GM23338 (cell line): ENCODE measurements around the gene SH3RF2. TPM values are rescaled to one million over a fixed set of nuclear protein-coding genes. Genes with fewer than 3 reads are reported as not detected.
A peak's percentile ranks its signal among the peaks of the same experiment; 100 is the strongest.

ENCODE experiments used
- ATAC-seq: fragments of 200-7000 bp; cut with Tn5 transposase; 3 replicates; pipeline ENCODE4 v1.9.1; 2020
- DNase-seq: peaks from one replicate; pipeline ENCODE4 v3.0.0-alpha.2; 2015; ENCODE audit warnings: low spot score
- H2AFZ ChIP-seq: fragments of 200-600 bp; sonication (generic); 2 replicates; pipeline ENCODE4 v1.8.0; 2016; ENCODE audit warnings: antibody characterized with exemption, mild to moderate bottlenecking, moderate library complexity
- H3F3A ChIP-seq: fragments of 200-600 bp; sonication (generic); replicated peaks from 2 replicates; pipeline ENCODE4 v1.8.0; 2017; ENCODE audit warnings: antibody characterized with exemption, mixed run types, low read depth
- H3K27ac ChIP-seq: fragments of 200-600 bp; sonication (generic); 2 replicates; pipeline ENCODE4 v1.6.1; 2016; ENCODE audit warnings: low read depth
- H3K27me3 ChIP-seq: fragments of 200-600 bp; sonication (generic); 2 replicates; pipeline ENCODE4 v1.8.0; 2016; ENCODE audit warnings: mild to moderate bottlenecking, mixed run types, moderate library complexity; ENCODE audit not compliant: insufficient read depth
- H3K36me3 ChIP-seq: fragments of 200-600 bp; sonication (generic); 2 replicates; pipeline ENCODE4 v1.8.0; 2016; ENCODE audit warnings: mild to moderate bottlenecking; ENCODE audit not compliant: insufficient read depth
- H3K4me1 ChIP-seq: fragments of 200-600 bp; sonication (generic); 2 replicates; pipeline ENCODE4 v1.8.0; 2016; ENCODE audit warnings: mild to moderate bottlenecking, moderate library complexity; ENCODE audit not compliant: insufficient read depth
- H3K4me2 ChIP-seq: fragments of 200-600 bp; sonication (generic); 2 replicates; pipeline ENCODE4 v1.7.1; 2017; ENCODE audit warnings: mixed run types
- H3K4me3 ChIP-seq: fragments of 200-600 bp; sonication (generic); 2 replicates; pipeline ENCODE4 v1.6.1; 2016; ENCODE audit warnings: mixed run types
- H3K79me2 ChIP-seq: fragments of 200-600 bp; sonication (generic); replicated peaks from 2 replicates; pipeline ENCODE4 v1.8.0; 2017; ENCODE audit warnings: mild to moderate bottlenecking; ENCODE audit not compliant: insufficient read depth
- H3K9me2 ChIP-seq: fragments of 200-600 bp; sonication (generic); 2 replicates; pipeline ENCODE4 v1.8.0; 2017; ENCODE audit not compliant: insufficient read depth
- H4K20me1 ChIP-seq: fragments of 200-600 bp; sonication (generic); replicated peaks from 2 replicates; pipeline ENCODE4 v1.8.0; 2017; ENCODE audit warnings: mild to moderate bottlenecking; ENCODE audit not compliant: insufficient read depth
- H3K27ac Mint-ChIP-seq: 2 replicates; pipeline ENCODE4 v1.8.0; 2020; ENCODE audit warnings: inconsistent platforms, mild to moderate bottlenecking, moderate library complexity, mixed read lengths
- H3K27me3 Mint-ChIP-seq: 3 replicates; pipeline ENCODE4 v1.8.0; 2022; ENCODE audit warnings: low read depth, mild to moderate bottlenecking, moderate library complexity, mixed read lengths, inconsistent platforms; ENCODE audit not compliant: insufficient read depth, poor library complexity
- H3K36me3 Mint-ChIP-seq: 3 replicates; pipeline ENCODE4 v1.8.0; 2021; ENCODE audit warnings: low read depth, mild to moderate bottlenecking, inconsistent platforms, moderate library complexity, mixed read lengths
- H3K4me1 Mint-ChIP-seq: 3 replicates; pipeline ENCODE4 v1.8.0; 2020; ENCODE audit warnings: mild to moderate bottlenecking, inconsistent platforms, mixed read lengths
- H3K4me3 Mint-ChIP-seq: 3 replicates; pipeline ENCODE4 v1.8.0; 2021; ENCODE audit warnings: moderate library complexity, mild to moderate bottlenecking, inconsistent platforms, mixed read lengths
- H3K9me3 Mint-ChIP-seq: 3 replicates; pipeline ENCODE4 v1.8.0; 2020; ENCODE audit warnings: moderate library complexity, mild to moderate bottlenecking, inconsistent platforms, mixed read lengths
- CREB1 ChIP-seq: fragments of 250-450 bp; sonication (Bioruptor Pico); IDR thresholded peaks from 2 replicates; pipeline ENCODE4 v1.5.0; 2020; ENCODE audit warnings: low read depth, mild to moderate bottlenecking, moderate library complexity
- CTCF ChIP-seq, 2 experiments: fragments of 200-600 bp in 1 of 2; sonication (generic) in 1 of 2; conservative IDR thresholded peaks; 2 replicates each; pipeline versions ENCODE4 v1.5.1 to v1.6.1; 2016 to 2017; ENCODE audit warnings: antibody characterized with exemption in 2 of 2, low read depth in 2 of 2, mild to moderate bottlenecking in 2 of 2, moderate library complexity in 1 of 2
- ETS1 ChIP-seq: IDR thresholded peaks from 2 replicates; pipeline ENCODE4 v1.6.1; 2016; ENCODE audit warnings: antibody characterized with exemption
- EZH2 ChIP-seq: fragments of 200-600 bp; sonication (generic); IDR thresholded peaks from one replicate; pipeline ENCODE4 v1.8.0; 2017; ENCODE audit warnings: antibody characterized with exemption, mild to moderate bottlenecking, low read depth; ENCODE audit not compliant: unreplicated experiment
- EZH2phosphoT487 ChIP-seq: fragments of 200-600 bp; sonication (generic); IDR thresholded peaks from one replicate; pipeline ENCODE4 v1.8.1; 2018; ENCODE audit warnings: antibody characterized with exemption; ENCODE audit not compliant: unreplicated experiment
- JUNB ChIP-seq: IDR thresholded peaks from one replicate; pipeline ENCODE4 v1.6.1; 2016; ENCODE audit warnings: antibody characterized with exemption; ENCODE audit not compliant: unreplicated experiment
- NANOG ChIP-seq: IDR thresholded peaks from 2 replicates; pipeline ENCODE4 v1.6.1; 2016; ENCODE audit warnings: antibody characterized with exemption, borderline replicate concordance
- POLR2AphosphoS5 ChIP-seq: IDR thresholded peaks from 2 replicates; pipeline ENCODE4 v1.6.1; 2016; ENCODE audit warnings: antibody characterized with exemption, low read depth
- REST ChIP-seq: IDR thresholded peaks from one replicate; pipeline ENCODE4 v1.6.1; 2018; ENCODE audit warnings: antibody characterized with exemption; ENCODE audit not compliant: unreplicated experiment
- STAT1 ChIP-seq: IDR thresholded peaks from one replicate; pipeline ENCODE4 v1.6.1; 2016; ENCODE audit warnings: antibody characterized with exemption; ENCODE audit not compliant: unreplicated experiment
- ZNF114 ChIP-seq: fragments of 250-450 bp; sonication (Bioruptor Pico); IDR thresholded peaks from 2 replicates; pipeline ENCODE4 v1.5.0; 2020; ENCODE audit warnings: mild to moderate bottlenecking, moderate library complexity
- ZNF331 ChIP-seq: fragments of 250-450 bp; sonication (Bioruptor Pico); IDR thresholded peaks from 2 replicates; pipeline ENCODE4 v1.5.0; 2020; ENCODE audit warnings: low read depth, mild to moderate bottlenecking, moderate library complexity
- ZNF462 ChIP-seq: fragments of 250-450 bp; sonication (Bioruptor Pico); IDR thresholded peaks from 2 replicates; pipeline ENCODE4 v1.5.0; 2020; ENCODE audit warnings: mild to moderate bottlenecking, moderate library complexity
- polyA plus RNA-seq: library from polyadenylated mRNA; unstranded; fragments of >200 nt; fragmentation: Nextera tagmentation; extraction: Ambion mirVana; gene quantifications from 2 replicates; pipeline ENCODE4 v1.2.1, GENCODE V29; 2016
- total RNA-seq: library from RNA; depleted of rRNA; stranded (reverse); fragments of >200 nt; shearing (Covaris generic); gene quantifications from 2 replicates; pipeline ENCODE4 v1.2.3, GENCODE V29; 2014

SH3RF2 gene
- total and polyA plus RNA-seq, 2 experiments from 2014 or later: 1.7 to 2.4 TPM

GRCh38 chr5:146076455-146076854, 140.1 kb downstream of the SH3RF2 start:
- H2AFZ ChIP-seq: peak overlapping the region; percentile 54; the same call in 1 of the 2 replicates
- peaks cover 6% of the 10 kb centered on the region; the same call in 1 of the 2 replicates for H3F3A ChIP-seq
- ATAC-seq (peak; percentile 51), DNase-seq (peak; percentile 65)
- Mint-ChIP-seq H3K36me3 (no peaks in the 10 kb centered on the region), H3K9me3 (peaks cover 3% of the 10 kb centered on the region; the same call in 1 of the 3 replicates), H3K4me1 (peaks cover 68% of the 10 kb centered on the region), H3K27me3 (peaks cover 15% of the 10 kb centered on the region), H3K4me3 (peak overlapping the region; percentile 1; the same call in 1 of the 3 replicates), H3K27ac (no peak overlapping the region)
- peaks cover 76% of the 10 kb centered on the region for H3K4me1 ChIP-seq
- no peaks in the 10 kb centered on the region for H3K9me2 ChIP-seq
- TF ChIP-seq ZNF462 (CRISPR knock-in tag) (no peak), POLR2AphosphoS5 (no peak), JUNB (no peak), NANOG (no peak), STAT1 (no peak), EZH2phosphoT487 (no peak), CTCF (conservative IDR thresholded peaks at IDR 0.05; ENCODE audit: low read depth in 2 of 2) (no peak), ZNF114 (CRISPR knock-in tag) (no peak), ETS1 (no peak), CREB1 (CRISPR knock-in tag) (no peak), ZNF331 (no peak), REST (no peak), EZH2 (no peak)
- H3K36me3 ChIP-seq: no peaks in the 10 kb centered on the region
- H4K20me1 ChIP-seq: no peaks in the 10 kb centered on the region
- H3K4me3 ChIP-seq: peak overlapping the region; percentile 42
- H3K27me3 ChIP-seq: peaks cover 22% of the 10 kb centered on the region
- peak overlapping the region; percentile 68 for H3K27ac ChIP-seq
- peak overlapping the region; percentile 75 for H3K4me2 ChIP-seq
- no peaks in the 10 kb centered on the region for H3K79me2 ChIP-seq
